Neural progenitor cell (in vitro differentiated cells): ENCODE measurements around the gene PDP2. TPM values are rescaled to one million over a fixed set of nuclear protein-coding genes. Genes with fewer than 3 reads are reported as not detected.

Source experiments
- DNase-seq: peaks from one replicate; pipeline ENCODE4 v3.0.0-alpha.2; 2016; ENCODE audit warnings: low spot score
- H2AFZ ChIP-seq: fragments of 200-600 bp; sonication (generic); replicated peaks from 2 replicates; pipeline ENCODE4 v1.6.1; 2016; ENCODE audit warnings: antibody characterized with exemption
- H3F3A ChIP-seq: fragments of 200-600 bp; sonication (generic); 2 replicates; pipeline ENCODE4 v1.6.1; 2016; ENCODE audit warnings: antibody characterized with exemption, low read depth
- H3K27ac ChIP-seq: fragments of 200-600 bp; sonication (generic); 2 replicates; pipeline ENCODE4 v1.5.1; 2016; ENCODE audit warnings: mild to moderate bottlenecking
- H3K27me3 ChIP-seq: fragments of 200-600 bp; sonication (generic); 2 replicates; pipeline ENCODE4 v1.6.1; 2016; ENCODE audit warnings: mild to moderate bottlenecking, moderate library complexity
- H3K36me3 ChIP-seq: fragments of 200-600 bp; sonication (generic); 2 replicates; pipeline ENCODE4 v1.5.1; 2016
- H3K4me1 ChIP-seq: fragments of 200-600 bp; sonication (generic); 2 replicates; pipeline ENCODE4 v1.6.1; 2016; ENCODE audit warnings: mixed run types
- H3K4me2 ChIP-seq: fragments of 200-600 bp; sonication (generic); 2 replicates; pipeline ENCODE4 v1.6.1; 2016
- H3K4me3 ChIP-seq: fragments of 200-600 bp; sonication (generic); 2 replicates; pipeline ENCODE4 v1.5.1; 2016
- H3K79me2 ChIP-seq: fragments of 200-600 bp; sonication (generic); 2 replicates; pipeline ENCODE4 v1.6.1; 2016; ENCODE audit warnings: low read depth
- H3K9ac ChIP-seq: fragments of 200-600 bp; sonication (generic); 2 replicates; pipeline ENCODE4 v1.6.1; 2016
- H3K9me3 ChIP-seq: fragments of 200-600 bp; sonication (generic); 2 replicates; pipeline ENCODE4 v1.5.1; 2016; ENCODE audit warnings: low read depth
- H4K20me1 ChIP-seq: fragments of 200-600 bp; sonication (generic); 2 replicates; pipeline ENCODE4 v1.6.1; 2016; ENCODE audit warnings: low read depth
- H3K27ac Mint-ChIP-seq: 3 replicates; pipeline ENCODE4 v1.8.0; 2021; ENCODE audit warnings: mixed read lengths
- H3K27me3 Mint-ChIP-seq: 2 replicates; pipeline ENCODE4 v1.8.0; 2022; ENCODE audit warnings: low read depth, mild to moderate bottlenecking, inconsistent platforms, moderate library complexity, mixed read lengths; ENCODE audit not compliant: insufficient read depth
- H3K36me3 Mint-ChIP-seq: 3 replicates; pipeline ENCODE4 v1.8.0; 2021; ENCODE audit warnings: mixed read lengths
- H3K4me1 Mint-ChIP-seq: 3 replicates; pipeline ENCODE4 v1.8.0; 2021; ENCODE audit warnings: mixed read lengths
- H3K4me3 Mint-ChIP-seq: 3 replicates; pipeline ENCODE4 v1.8.0; 2021; ENCODE audit warnings: mild to moderate bottlenecking, moderate library complexity, mixed read lengths
- H3K9me3 Mint-ChIP-seq: 3 replicates; pipeline ENCODE4 v1.8.0; 2020; ENCODE audit warnings: mixed read lengths
- EZH2 ChIP-seq: fragments of 200-600 bp; sonication (generic); IDR thresholded peaks from 2 replicates; pipeline ENCODE4 v1.6.1; 2017; ENCODE audit warnings: antibody characterized with exemption, mild to moderate bottlenecking, moderate library complexity
- EZH2phosphoT487 ChIP-seq: fragments of 200-600 bp; sonication (generic); IDR thresholded peaks from 2 replicates; pipeline ENCODE4 v1.6.1; 2017; ENCODE audit warnings: antibody characterized with exemption
- total RNA-seq: library from RNA; depleted of rRNA; stranded (reverse); fragments of >200 nt; gene quantifications from 2 replicates; pipeline ENCODE4 v1.2.3, GENCODE V29; 2015; ENCODE audit warnings: low replicate concordance
- TF ChIP-seq, protein P1 (sequence below): fragments of 200-600 bp; sonication (generic); IDR thresholded peaks from 2 replicates; pipeline ENCODE4 v1.5.1; 2017; ENCODE audit warnings: antibody characterized with exemption, mild to moderate bottlenecking

The PDP2 gene
- total RNA-seq = 6.6 and 12.6 TPM in 2 replicates

DNA sequence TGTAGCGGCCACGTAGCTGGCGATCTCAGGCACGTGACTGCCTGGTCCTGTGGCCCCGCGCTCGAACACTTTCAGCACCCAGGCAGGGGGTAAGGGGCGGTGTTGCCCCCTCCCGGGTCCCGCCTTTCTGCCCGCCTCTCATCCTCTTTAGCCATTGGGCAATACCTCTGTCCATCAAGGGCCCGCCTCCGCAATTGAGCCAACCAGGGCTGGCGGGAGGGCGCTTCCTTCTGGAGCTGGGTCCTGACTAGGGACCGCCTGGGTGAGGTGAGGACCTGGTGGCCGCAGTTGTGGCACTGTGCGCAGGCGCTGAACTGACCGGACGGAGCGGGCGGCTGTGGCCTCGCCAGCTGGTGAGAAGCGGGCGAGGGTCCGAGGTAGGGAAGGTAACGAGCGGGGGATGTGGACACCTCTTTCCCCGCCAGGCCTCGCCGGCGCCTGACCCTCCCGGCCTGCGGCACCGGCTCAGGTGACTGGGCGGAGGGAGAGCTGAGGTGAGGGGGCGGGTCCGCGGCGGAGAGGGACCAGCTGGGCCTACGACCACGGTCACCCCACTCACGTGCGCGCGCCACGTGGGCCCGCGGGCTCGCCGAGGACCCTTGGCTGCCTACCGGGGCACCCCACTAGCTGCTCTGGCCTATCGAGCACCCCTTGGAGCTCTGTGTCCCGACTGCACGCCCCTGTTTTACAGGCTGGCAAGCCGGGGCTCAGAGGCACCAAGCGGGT, at the start of gene PDP2:
Gene PDP2 (plus strand): TSS at position 228 of the 726 bp plus-strand sequence. CDS start 3,770 bp downstream, outside the sequence.
- Mint-ChIP-seq H3K4me1 (peaks cover 17% of the 10 kb centered on the region), H3K9me3 (no peaks in the 10 kb centered on the region), H3K27me3 (peaks cover 4% of the 10 kb centered on the region), H3K4me3 (peak within 1 kb of the TSS; percentile 97), H3K36me3 (peaks cover 9% of the 10 kb centered on the region), H3K27ac (peak within 1 kb of the TSS; percentile 66)
- Histone ChIP-seq H3F3A (peaks cover 4% of the 10 kb centered on the region), H3K27me3 (peaks cover 10% of the 10 kb centered on the region), H3K27ac (no peak within 1 kb of the TSS), H3K4me1 (peaks cover 4% of the 10 kb centered on the region), H4K20me1 (peaks cover 14% of the 10 kb centered on the region), H3K4me2 (peak within 1 kb of the TSS; percentile 83), H3K9me3 (no peaks in the 10 kb centered on the region), H3K79me2 (peaks cover 15% of the 10 kb centered on the region), H3K36me3 (no peaks in the 10 kb centered on the region), H3K4me3 (peak within 1 kb of the TSS; percentile 62), H2AFZ (peak within 1 kb of the TSS; percentile 52), H3K9ac (no peak within 1 kb of the TSS)
- DNase-seq = peak; percentile 97
- TF ChIP-seq, protein P1, sequence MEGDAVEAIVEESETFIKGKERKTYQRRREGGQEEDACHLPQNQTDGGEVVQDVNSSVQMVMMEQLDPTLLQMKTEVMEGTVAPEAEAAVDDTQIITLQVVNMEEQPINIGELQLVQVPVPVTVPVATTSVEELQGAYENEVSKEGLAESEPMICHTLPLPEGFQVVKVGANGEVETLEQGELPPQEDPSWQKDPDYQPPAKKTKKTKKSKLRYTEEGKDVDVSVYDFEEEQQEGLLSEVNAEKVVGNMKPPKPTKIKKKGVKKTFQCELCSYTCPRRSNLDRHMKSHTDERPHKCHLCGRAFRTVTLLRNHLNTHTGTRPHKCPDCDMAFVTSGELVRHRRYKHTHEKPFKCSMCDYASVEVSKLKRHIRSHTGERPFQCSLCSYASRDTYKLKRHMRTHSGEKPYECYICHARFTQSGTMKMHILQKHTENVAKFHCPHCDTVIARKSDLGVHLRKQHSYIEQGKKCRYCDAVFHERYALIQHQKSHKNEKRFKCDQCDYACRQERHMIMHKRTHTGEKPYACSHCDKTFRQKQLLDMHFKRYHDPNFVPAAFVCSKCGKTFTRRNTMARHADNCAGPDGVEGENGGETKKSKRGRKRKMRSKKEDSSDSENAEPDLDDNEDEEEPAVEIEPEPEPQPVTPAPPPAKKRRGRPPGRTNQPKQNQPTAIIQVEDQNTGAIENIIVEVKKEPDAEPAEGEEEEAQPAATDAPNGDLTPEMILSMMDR = no peak
- TF ChIP-seq EZH2 (no peak), EZH2phosphoT487 (no peak)

DNA sequence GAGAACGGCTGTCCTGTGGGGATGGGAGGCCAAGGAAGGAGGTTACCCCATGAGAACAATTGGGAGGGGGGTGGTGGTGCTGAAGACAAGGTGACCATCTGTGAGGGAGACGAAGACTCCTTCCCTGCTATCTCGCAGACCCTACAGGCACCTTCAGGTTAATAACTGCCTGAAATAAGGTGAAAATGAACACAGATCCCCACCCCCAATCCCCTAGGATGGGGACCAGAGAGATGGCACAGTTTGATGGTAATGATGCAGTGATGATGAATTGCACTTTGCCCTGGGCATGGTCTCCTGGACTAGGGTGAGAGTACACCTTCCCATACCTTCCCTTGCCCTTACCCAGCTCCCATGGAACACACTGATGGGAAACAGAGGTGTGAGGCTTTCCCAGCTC, 48.1 kb upstream of the PDP2 start:
- Histone ChIP-seq H3K79me2 (peaks cover 36% of the 10 kb centered on the region), H4K20me1 (peaks cover 23% of the 10 kb centered on the region), H3K9me3 (no peaks in the 10 kb centered on the region), H3K27ac (no peak overlapping the region), H3K4me3 (no peak overlapping the region), H3K4me2 (no peak overlapping the region), H3K36me3 (peaks cover 7% of the 10 kb centered on the region), H3K4me1 (peaks cover 11% of the 10 kb centered on the region), H3K9ac (no peak overlapping the region), H3F3A (no peaks in the 10 kb centered on the region), H2AFZ (no peak overlapping the region), H3K27me3 (no peaks in the 10 kb centered on the region)
- DNase-seq = no peak
- Mint-ChIP-seq H3K4me1 (peaks cover 13% of the 10 kb centered on the region), H3K36me3 (peaks cover 8% of the 10 kb centered on the region), H3K4me3 (no peak overlapping the region), H3K9me3 (no peaks in the 10 kb centered on the region), H3K27me3 (peaks cover 2% of the 10 kb centered on the region), H3K27ac (no peak overlapping the region)
- TF ChIP-seq, protein P1 = no peak
- no peak for TF ChIP-seq EZH2phosphoT487
- TF ChIP-seq EZH2 = no peak

DNA sequence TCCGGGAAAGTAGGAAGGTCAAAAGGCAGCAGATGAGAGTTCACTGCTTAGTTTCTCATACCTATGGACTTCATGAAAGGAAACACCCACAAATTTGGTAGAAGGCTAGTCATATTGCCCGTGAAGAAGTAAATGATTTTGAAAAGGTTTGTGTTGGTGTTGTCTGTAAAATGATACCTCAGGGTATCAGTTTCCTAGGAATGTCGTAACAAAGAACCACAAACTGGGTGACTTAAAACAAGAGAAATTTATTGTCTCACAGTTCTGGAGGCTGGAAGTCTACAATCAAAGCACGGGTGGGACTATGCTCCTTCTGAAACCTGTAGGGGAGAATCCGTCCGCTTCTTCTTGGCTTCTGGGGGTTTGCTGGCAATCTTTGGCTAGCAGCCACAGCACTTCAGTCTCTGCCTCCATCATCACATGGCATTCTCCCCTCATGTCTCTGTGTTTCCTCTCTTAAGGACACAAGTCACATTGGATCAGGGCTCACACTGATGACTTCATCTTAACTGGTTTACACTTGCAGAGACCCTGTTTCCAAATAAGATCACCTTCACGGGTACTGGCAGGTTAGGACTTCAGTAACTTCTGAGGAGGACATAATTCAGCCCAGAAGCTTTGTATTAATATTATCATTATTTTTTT, 47.5 kb upstream of the PDP2 start:
- Mint-ChIP-seq H3K9me3 (peaks cover 3% of the 10 kb centered on the region), H3K27ac (no peak overlapping the region), H3K4me1 (peaks cover 11% of the 10 kb centered on the region), H3K4me3 (no peak overlapping the region), H3K27me3 (peaks cover 2% of the 10 kb centered on the region), H3K36me3 (peaks cover 5% of the 10 kb centered on the region)
- TF ChIP-seq, protein P1 = no peak
- TF ChIP-seq EZH2phosphoT487 (no peak), EZH2 (no peak)
- Histone ChIP-seq H3K4me1 (peaks cover 11% of the 10 kb centered on the region), H3K36me3 (peaks cover 4% of the 10 kb centered on the region), H3K4me3 (no peak overlapping the region), H3K4me2 (no peak overlapping the region), H3F3A (no peaks in the 10 kb centered on the region), H3K9me3 (no peaks in the 10 kb centered on the region), H3K9ac (no peak overlapping the region), H2AFZ (no peak overlapping the region), H3K79me2 (peaks cover 30% of the 10 kb centered on the region), H3K27ac (no peak overlapping the region), H4K20me1 (peaks cover 19% of the 10 kb centered on the region), H3K27me3 (peaks cover 5% of the 10 kb centered on the region)
- DNase-seq = no peak
